NCI-H1105 (cell line): ENCODE data around the gene DHRS4.
A peak's percentile ranks its signal among the peaks of the same experiment; 100 is the strongest.

Experiments used
- DNase-seq: peaks from one replicate; lab custom pipeline; 2025; lab: John Stamatoyannopoulos, UW

DHRS4 gene

DNA sequence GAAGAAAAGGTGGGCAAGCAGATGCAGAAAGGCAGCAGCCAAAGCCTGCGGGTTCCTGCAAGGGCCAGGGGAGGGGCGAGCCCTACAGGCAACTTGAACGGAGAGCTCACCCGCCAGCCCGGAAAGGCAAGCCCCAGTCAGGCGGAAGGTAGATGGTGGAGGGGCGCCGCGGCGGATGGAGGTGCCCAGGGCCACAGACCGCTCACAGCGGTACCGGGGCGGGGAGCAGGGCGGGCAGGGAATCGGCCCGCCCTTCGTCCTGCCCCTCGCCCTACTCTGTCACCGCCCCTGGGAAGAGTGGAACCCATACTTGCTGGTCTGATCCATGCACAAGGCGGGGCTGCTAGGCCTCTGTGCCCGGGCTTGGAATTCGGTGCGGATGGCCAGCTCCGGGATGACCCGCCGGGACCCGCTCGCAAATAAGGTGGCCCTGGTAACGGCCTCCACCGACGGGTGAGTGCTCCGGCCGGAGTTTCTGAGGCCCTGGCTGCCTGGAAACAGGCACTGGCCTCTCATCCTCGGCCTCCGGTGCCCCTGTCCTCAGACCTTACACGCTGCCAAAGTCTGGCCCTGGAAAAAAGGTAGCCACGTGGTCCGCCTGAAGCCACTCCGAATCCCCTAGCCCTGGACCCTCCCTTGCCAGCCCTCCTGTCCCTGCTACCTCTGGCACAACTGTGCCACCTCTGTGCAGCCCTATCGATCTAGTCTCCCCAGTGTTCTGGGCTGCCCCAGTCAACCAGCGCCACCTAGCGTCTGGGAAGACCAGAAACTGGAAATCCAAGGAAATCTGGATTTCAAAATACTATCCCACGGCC lies at the start of gene DHRS4:
TSS of gene DHRS4 (plus strand) at position 307 of the 815 bp plus-strand sequence. CDS start at position 326, 19 bp downstream.
- peak; percentile 80 for DNase-seq

DNA sequence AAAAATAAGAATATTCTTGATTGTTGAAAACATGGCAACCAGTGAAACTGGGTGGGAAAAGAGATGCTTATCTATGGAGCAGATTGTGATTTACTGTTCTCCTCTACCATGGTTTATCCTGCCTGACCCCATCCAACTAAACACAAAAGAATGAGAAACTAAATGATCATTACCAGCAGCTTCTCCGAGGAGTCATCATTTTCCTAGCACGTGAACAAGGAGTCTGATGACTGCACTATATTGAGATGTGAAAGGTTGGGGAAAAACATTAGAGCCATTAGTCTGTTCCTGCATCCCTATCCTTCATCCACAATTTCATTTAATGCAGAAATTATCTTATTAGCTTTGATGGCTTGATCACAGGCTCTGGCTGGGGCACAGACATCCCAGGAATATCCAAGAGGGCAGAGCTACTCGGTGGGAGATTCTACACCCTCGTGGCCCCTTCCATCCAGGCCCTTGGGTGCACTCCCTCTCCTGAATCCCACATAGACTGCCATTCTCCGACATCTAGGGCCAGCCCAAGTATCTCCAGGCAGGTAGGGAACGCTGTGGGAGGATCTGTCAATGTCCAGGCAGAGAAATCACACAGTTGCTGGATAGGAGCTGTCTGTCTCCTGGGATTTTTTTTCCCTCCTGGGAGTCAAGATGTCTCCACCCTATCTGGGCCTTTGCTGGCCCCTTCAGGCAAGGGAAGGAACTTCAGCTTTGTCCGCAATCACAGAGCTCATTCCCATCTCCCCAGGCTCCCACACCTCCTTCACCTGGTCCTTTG lies 43.3 kb upstream of the DHRS4 start:
- peak; percentile 39 for DNase-seq

DNA sequence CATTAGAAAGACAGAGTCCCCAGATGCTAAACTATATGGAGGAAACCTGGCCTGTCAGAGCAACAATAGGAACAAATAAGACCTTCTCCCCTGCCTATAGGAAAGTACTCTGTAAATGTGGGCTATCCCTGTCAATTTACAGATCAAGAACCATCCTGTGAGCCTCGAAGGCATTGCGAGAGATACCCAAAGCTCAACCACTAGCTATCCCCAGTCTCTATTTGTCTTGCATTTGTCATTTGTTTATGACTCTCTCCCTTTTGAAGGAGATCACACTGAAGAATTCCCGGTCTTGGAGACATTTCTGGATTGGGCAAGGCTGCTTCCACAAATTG lies 42.7 kb upstream of the DHRS4 start:
- DNase-seq, result no peak

DNA sequence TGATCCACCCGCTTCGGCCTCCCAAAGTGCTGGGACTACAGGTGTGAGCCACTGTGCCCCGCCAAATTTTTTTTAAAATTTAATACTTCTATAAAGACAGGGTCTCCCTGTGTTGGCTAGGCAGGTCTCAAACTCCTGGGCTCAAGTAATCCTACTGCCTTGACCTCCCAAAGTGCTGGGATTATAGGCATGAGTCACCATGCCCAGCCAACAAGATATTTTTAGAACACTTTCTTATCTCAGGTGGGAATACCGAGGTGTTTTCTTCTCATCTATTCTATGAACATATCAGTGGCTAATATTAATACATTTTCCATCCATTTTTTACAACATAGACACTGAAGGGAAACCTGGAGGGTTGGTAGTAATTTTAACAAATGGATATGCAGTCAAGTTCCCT lies 38.0 kb upstream of the DHRS4 start:
- DNase-seq, result no peak

DNA sequence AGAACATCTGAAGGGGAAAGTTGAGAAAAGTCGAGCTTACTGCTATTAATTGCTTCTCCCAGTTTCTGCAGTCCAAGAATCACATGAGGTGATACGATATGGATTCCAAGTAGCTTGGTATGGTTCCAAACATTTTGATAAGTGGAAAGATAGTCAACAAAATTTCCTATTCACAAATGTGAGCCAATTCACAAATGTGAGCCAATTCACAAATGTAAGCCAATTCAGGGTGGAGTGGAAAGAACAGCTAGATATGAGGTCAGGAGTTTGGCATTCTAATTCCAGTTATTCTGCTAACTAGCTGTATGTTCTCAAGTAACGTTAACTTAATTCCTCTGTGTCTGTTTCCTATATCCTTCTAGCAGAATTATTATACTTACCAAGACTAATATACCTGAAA lies 37.6 kb upstream of the DHRS4 start:
- no peak for DNase-seq

DNA sequence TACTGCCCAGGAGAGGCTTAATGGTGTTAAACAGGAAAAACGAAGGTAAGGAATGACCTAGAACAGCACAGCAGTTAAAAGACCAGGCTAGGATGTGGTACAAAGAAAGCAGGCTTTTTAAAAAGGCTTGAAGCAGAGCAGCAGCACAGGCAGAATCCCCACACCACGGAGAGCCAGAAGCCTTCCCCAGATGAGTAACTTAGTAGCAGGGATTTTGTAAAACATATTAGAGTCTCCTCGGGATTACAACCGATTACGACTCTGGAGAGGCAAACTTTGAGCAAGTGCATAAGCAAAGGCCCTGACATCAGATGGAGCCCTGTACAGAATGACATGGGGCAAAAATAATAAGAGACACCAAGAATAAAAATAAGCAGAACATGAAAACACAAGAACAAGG lies 37.1 kb upstream of the DHRS4 start:
- no peak for DNase-seq

DNA sequence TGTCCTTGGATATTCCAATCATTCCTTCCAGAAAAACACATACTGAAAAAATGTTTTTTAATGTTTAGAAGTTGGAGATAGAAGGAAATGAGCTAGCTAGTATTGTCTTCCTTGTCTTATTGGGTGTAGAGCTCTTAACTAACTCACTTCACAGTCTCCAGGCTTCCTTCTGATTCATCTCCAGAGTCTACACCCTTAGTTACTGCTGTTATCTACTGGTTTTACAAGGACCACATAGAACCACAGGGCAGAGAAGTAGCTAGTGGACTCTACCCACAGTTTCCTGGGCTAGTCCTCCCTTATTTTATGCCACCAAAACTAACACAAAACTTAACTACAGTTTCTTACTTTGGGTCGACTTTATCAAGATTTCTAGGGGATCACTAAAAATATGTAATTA lies 31.0 kb upstream of the DHRS4 start:
- DNase-seq, result no peak

DNA sequence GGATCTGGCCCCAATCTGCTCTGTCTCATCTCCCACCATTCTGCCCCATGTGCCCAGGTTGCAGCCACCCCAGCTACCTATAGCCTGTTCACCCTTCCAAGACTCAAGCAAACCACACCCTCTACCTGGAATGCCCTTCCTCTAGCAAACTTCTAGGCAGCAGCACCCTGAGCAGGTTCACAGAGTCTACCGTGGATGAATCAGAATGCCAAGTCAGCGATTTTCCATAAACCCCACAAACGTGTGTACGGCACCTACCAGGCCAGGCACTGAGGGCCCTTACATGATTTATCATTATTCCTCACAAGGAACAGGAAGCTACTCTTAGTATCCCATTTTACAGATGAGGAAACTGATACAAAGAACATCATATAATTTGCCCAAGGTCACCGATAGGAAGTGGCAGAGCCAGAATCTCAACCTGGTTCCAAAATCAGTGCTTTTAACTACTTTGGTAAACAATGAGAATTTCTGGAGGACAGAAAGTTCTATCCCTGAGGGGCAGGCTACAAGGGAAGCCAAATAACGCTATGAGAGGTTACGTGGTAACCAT lies 28.0 kb upstream of the DHRS4 start:
- no peak for DNase-seq

DNA sequence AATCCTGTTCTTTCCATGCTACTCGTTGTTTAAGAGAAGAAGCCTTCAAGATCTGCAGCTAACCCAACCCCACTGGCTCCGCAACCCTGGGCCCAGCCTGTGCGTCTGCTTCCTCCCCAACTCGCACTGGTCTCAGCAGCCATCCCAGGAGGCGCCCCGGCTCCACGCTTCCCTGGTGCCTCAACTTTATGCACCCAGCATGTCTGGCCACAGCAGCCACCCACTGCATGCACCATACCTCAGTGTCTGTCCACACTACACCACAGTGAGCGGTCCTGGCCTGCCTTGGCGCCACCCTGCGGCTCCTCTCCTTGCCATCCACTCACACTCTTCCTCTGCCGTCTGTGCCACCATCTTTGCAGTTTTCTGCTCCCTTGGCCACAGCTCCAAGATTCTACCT lies 27.0 kb upstream of the DHRS4 start:
- no peak for DNase-seq

DNA sequence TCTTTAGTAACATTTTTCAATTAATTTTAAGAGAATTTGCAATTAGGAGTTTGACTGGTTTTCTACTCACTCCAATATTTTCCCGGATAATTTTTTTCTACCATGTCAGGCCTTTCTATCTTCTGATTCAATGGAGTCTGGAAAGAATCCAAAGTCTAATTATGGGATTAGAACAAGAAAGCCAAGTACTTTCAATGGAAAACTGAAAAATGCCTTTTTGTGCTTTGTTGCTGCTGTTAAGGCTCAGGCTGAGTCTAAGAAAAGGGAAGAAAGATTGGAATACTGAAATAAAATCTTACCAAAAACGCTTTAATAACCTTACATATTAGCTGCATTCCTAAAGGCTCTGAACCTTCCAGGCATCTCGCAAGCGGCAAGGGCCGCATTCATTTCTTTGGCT lies 24.4 kb upstream of the DHRS4 start:
- no peak for DNase-seq

DNA sequence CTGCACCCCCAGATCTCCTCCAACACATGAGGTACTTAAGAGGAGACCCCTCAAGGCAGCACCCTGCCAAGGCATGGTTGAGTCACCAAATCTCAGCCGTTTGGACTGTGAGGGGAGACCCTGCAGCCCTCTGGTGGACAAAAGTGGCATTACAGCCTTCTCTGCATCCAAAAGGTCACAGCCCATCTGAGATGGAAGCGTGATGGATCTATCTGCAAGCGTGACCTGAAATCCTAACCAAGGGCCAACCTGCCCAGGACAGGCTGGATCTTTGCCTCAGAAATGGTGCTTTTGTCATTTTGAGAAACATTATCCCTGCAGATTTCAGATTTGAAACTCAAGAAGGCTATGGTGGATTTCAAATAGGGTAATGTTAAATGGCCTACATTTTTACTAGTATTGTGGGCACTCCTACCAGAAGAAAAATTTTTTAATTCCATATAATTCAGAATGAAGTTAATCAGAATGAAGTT lies 23.7 kb upstream of the DHRS4 start:
- peak; percentile 60 for DNase-seq

DNA sequence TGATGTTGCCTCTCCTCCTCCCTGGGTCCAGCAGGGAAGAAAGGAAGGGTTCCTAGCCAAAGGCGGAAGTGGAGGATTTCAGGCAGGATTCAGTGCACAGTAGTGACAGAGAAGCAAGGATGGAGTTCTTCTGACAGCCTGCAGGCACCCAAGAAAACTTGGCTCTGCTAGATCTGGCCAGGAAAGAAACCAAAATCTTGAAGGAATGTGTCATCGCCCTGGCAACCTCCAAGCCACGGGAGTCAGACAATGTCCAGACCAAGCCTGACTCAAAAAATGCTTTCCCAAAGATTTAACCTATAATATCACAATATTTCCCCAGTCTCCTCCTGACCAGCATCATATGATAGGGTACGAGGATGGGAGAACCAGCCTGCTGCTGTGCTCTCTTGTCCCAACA lies 22.8 kb upstream of the DHRS4 start:
- DNase-seq, result no peak

DNA sequence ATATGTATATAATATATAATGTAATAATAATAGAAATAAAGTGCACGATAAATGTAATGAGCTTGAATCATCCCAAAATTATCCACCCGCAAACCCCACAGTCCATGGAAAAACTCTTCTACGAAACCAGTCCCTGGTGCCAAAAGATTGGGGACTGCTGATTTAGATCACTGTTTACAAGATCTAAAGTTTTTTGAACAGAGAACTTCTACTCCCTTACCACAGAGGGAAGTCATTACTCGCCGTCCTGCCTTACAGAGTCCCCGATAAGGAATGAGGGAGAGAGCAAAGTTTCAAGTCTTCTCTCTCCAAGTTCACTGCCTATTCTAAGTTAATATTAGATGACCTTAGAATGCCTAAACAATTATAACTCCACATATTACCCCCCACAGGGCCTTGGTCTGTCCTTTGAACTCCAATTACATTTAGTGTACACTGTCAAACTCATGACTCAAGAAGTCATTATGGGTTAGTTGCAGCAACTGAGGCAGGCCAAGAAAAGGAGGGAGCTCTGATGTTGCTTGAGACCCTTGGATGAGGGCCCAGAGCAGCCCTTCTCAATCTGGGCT lies 21.8 kb upstream of the DHRS4 start:
- no peak for DNase-seq

DNA sequence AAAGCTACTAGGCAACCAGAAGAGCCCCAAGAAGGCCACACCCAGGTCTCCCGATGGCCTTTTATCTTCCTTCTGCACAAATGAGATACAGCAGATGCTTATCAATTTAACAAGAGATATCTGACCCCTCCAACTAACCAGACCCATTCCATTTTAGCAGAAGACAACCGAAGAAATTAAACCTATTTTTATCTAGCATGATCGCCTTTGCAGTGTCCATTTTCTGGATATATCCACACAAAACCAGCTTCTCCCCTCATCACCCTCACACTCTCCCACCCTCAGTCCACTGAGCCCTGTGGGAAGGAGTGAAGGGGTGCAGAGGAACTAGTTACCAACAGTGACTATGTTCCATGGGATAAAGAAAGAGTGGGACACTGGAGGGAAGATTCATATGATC lies 20.9 kb upstream of the DHRS4 start:
- no peak for DNase-seq

DNA sequence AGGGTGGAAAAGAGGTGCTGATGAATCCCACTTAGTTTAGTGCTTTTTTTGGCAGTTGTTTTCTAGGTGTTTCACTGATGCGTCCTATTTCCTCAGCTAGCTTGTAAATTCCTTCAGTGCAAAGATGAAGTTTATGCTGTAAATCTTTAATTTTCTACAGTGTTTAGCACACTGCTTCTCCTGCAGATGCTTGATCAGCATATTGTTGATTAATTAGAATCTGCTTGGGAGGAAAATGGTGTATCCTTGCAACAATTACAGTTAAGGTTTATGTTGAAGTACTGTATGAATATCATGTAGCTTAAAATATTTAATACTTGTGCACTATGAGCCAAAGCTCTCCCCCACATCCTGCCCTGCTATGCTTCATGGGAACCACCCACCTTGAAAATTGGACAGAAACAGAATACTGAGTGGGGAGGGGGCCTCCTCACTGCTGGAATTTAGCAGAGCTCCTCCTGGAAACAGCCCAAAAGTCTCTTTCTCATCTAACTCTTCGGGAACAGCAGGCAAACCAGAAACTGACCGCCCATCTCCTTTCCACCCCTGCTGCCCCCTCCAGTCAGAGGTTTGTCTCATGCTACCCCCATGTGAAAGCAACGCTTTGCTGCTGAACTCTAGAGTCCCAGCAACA lies 20.3 kb upstream of the DHRS4 start:
- DNase-seq, result no peak

DNA sequence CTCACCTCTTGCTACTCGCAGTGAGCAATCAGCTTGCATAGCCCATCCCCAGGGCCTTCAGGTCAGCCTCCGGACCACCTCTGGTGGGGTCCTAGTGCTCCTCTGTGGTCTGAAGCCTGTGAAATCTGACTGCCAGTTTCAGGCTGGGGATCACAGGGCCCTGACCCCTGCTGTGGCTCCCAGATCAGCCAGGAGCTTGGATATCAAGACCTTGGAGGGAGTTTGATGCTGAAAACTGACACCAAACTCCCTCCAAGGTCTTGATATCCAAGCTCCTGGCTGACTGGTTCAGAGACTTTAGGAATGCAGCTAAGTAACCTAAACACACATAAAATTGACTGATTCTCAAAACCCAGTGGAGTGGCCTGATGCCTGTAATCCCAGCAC lies 19.8 kb upstream of the DHRS4 start:
- DNase-seq, result no peak

DNA sequence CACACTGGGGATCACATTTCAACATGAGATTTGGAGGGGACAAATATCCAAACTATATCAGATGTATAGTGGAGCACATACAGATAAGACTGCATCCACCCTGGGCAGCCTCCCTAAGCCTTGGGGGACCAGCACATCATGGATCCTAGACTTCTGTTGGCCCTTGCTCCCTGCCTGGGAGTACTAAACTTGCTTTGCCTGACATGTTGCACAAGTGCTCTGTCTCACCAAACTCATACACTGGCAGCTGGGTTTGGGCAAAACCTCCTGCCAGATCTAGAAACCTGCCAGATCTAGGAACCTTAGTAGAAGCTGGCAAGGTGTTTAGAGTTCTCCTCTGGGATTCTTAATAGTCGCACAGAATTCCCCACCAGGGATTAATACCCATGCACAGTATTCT lies 18.4 kb upstream of the DHRS4 start:
- no peak for DNase-seq

DNA sequence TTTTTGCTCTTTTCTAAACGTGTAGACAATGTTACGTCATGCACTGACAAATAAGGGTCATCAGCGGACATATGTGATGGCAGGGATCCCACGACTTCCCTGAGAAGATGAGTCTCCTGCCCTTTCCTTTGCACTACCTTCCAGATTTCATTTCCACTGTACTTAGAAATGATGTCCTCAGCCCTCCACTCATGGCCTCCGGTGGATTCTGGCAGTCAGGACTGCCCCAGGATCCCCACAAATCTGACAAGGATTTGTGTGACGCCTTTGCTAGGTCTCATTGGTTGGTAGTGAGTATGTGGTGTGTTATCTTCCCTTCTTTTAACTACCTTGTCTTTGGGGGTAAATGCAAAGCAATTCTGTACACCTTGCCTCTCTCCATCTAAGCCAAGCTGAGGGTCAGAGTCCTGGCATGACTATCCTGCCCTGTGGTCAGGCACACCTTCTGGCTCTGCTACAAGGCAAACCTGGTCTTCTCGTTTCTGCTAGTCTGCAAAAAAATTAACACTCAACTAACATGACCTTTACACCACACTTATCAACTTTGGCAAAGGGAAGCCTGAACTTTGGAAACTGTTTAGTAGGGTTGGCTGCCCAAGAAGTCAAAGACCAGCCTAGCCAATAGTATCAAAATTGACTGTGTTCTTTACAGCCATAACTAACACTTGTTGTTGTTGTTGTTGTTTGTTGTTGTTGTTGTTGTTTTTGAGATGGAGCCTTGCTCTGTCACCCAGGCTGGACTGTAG lies 17.3 kb upstream of the DHRS4 start:
- no peak for DNase-seq

DNA sequence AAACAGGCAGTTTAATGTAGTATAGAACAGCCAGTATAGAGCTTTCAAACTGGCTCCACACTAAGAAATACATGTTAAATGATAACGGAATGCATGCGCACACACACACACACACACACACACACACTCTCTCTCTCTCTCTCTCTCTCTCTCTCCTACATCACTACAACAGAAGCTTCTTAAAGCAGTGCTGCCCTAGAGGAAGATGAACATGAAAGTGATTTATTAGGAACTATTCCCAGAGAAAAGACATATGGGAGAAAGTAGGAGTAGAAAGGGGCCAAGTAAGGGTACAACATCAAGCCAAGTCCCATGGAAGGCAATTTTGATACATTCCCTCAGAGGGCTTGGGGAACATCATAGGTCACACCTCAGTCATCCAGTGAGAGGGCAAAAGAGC lies 16.4 kb upstream of the DHRS4 start:
- DNase-seq, result no peak

DNA sequence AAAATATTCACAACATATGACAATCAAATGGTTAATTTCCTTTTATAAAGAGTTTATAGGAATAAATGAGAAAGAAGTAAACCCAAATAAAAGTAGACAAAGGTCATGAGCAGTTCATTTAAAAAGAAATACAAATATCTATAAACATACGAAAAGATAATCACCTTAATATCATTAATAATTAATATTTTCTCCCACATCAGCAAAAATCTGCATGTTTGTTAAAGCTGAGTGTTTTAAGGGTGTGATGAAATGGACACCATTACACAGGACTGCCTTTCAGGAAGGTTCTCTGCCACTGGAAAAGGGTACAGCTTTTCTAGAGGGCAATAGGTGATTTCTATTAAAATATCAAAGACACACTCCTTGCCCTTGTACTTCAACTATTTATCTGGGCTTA lies 14.7 kb upstream of the DHRS4 start:
- no peak for DNase-seq

DNA sequence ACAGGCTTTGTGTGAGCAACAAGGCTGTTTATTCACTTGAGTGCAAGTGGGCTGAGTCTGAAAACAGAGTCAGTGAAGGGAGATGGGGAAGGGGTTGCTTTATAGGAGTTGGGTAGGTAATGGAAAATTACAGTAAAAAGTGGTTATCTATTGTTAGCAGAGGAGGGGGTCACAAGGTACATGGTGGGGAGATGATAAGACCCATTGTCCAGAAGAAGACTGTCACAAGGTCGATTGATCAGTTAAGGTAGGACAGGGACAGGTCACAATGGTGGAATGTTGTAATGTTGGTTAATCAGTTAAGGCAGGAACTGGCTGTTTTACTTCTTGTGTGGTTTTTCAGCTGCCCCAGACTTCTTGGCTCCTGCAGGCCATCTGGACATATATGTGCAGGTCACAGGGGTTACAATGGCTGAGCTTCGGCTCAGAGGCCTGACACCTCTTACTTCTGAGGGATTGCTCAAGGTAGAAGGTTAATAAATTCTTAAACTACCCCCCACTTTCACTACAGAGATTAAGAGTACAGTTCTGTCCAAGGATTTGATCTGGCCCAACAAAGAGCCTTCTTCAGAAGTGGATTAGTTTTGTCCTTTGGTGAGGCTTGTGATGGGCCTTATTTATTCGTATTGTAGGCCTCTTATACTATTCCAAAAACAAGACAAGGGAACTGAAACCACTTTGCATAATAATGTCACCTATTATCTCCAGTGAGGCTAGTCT lies 13.8 kb upstream of the DHRS4 start:
- no peak for DNase-seq
